HCT116 (cell line): ENCODE results near the gene SLC25A21. TPM values are rescaled to one million over a fixed set of nuclear protein-coding genes. Genes with fewer than 3 reads are reported as not detected.

Source experiments
- ATAC-seq: fragments of 200-7000 bp; cut with Tn5 transposase; 2 replicates; pipeline ENCODE4 v1.9.1; 2020; ENCODE audit warnings: mild to moderate bottlenecking, moderate library complexity
- BruUV-seq: library from RNA; stranded (reverse); fragments of 400-500 nt; replicated peaks from 2 replicates; lab custom pipeline; 2021; lab: Mats Ljungman, UMichigan
- CTCF ChIA-PET: fragments of 300-600 bp; sonication (Branson Sonifier 250); formaldehyde crosslinking; loops from one replicate; lab custom pipeline; 2021; ENCODE audit warnings: antibody characterized with exemption; lab: Charles Lee
- POLR2A ChIA-PET: fragments of 300-600, 350-600 bp; sonication (Branson Sonifier 250); formaldehyde crosslinking; loops from one replicate; lab custom pipeline; 2021; ENCODE audit warnings: antibody characterized with exemption; lab: Charles Lee
- RAD21 ChIA-PET, 2 experiments: fragments of 300-600 bp; sonication (Branson Sonifier 250); formaldehyde crosslinking; loops; one replicate each; lab custom pipeline; 2023; ENCODE audit warnings: low total read pairs in 2 of 2; ENCODE audit not compliant: uncharacterized antibody in 2 of 2, unreplicated experiment in 2 of 2, low non-redundant PET in 1 of 2; lab: Charles Lee
- DNase-seq: peaks from one replicate; pipeline ENCODE4 v3.0.0-alpha.2; 2010; ENCODE audit warnings: low read depth, low spot score
- H2AFZ ChIP-seq: fragments of 200-600 bp; shearing (Covaris generic), sonication (generic); 2 replicates; pipeline ENCODE4 v1.6.1; 2017; ENCODE audit warnings: low read depth, mixed run types, mixed read lengths, antibody characterized with exemption, low read length; ENCODE audit not compliant: poor library complexity, severe bottlenecking
- H3K27ac ChIP-seq: 2 replicates; pipeline ENCODE4 v1.5.1; 2012; ENCODE audit warnings: low read depth, low read length
- H3K27me3 ChIP-seq: fragments of 200-600 bp; sonication (generic); 2 replicates; pipeline ENCODE4 v1.6.1; 2016; ENCODE audit warnings: mixed run types, low read length, mixed read lengths; ENCODE audit not compliant: insufficient read depth
- H3K36me3 ChIP-seq, 2 experiments: fragments of 200-500 bp in 1 of 2; fragments of 200-600 bp in 1 of 2; sonication (Bioruptor generic) in 1 of 2; sonication (generic) in 1 of 2; 2 replicates each; pipeline versions ENCODE4 v1.5.1 to v1.6.1; 2014 to 2016; ENCODE audit warnings: low read length in 2 of 2, inconsistent platforms in 1 of 2, mixed read lengths in 1 of 2, mixed run types in 1 of 2; ENCODE audit not compliant: insufficient read depth in 2 of 2, control insufficient read depth in 1 of 2
- H3K4me1 ChIP-seq, 2 experiments: fragments of 200-600 bp in 1 of 2; sonication (generic) in 1 of 2; 2 replicates each; pipeline versions ENCODE4 v1.5.1 to v1.6.1; 2012 to 2017; ENCODE audit warnings: low read length in 2 of 2, inconsistent platforms in 1 of 2, mild to moderate bottlenecking in 1 of 2, mixed read lengths in 1 of 2, mixed run types in 1 of 2, moderate library complexity in 1 of 2; ENCODE audit not compliant: insufficient read depth in 2 of 2, control insufficient read depth in 1 of 2
- H3K4me2 ChIP-seq: fragments of 200-600 bp; sonication (generic); 2 replicates; pipeline ENCODE4 v1.6.1; 2017; ENCODE audit warnings: mixed run types, low read length, mixed read lengths
- H3K4me3 ChIP-seq, 2 experiments: fragments of 200-600 bp in 1 of 2; sonication (generic) in 1 of 2; replicated peaks in 1 of 2; 2 replicates each; pipeline ENCODE4 v1.5.1; 2011 to 2016; ENCODE audit warnings: low read length in 2 of 2, control low read depth in 1 of 2, low read depth in 1 of 2, mild to moderate bottlenecking in 1 of 2, mixed read lengths in 1 of 2, mixed run types in 1 of 2
- H3K79me2 ChIP-seq: fragments of 200-600 bp; sonication (generic); 2 replicates; pipeline ENCODE4 v1.6.1; 2017; ENCODE audit warnings: mild to moderate bottlenecking, mixed run types, low read length, moderate library complexity, mixed read lengths; ENCODE audit not compliant: insufficient read depth
- H3K9ac ChIP-seq: fragments of 200-600 bp; sonication (generic); 2 replicates; pipeline ENCODE4 v1.6.1; 2016; ENCODE audit warnings: low read length, mixed read lengths
- H3K9me2 ChIP-seq: fragments of 200-600 bp; sonication (generic), shearing (Covaris generic); 2 replicates; pipeline ENCODE4 v1.6.1; 2017; ENCODE audit warnings: mixed run types, mild to moderate bottlenecking, moderate library complexity; ENCODE audit not compliant: insufficient read depth
- H3K9me3 ChIP-seq, 2 experiments: fragments of 200-500 bp in 1 of 2; fragments of 200-600 bp in 1 of 2; sonication (Bioruptor generic) in 1 of 2; sonication (generic) in 1 of 2; 2 replicates each; pipeline ENCODE4 v1.6.1; 2014 to 2017; ENCODE audit warnings: low read length in 2 of 2, mixed read lengths in 2 of 2, inconsistent platforms in 1 of 2, low read depth in 1 of 2, mild to moderate bottlenecking in 1 of 2, mixed run types in 1 of 2, moderate library complexity in 1 of 2; ENCODE audit not compliant: control insufficient read depth in 1 of 2, insufficient read depth in 1 of 2
- H4K20me1 ChIP-seq: fragments of 200-600 bp; sonication (generic), shearing (Covaris generic); 2 replicates; pipeline ENCODE4 v1.6.1; 2017; ENCODE audit warnings: mixed run types, mild to moderate bottlenecking, moderate library complexity; ENCODE audit not compliant: insufficient read depth
- ATF3 ChIP-seq: IDR thresholded peaks from 2 replicates; pipeline ENCODE4 v1.6.1; 2012
- EGR1 ChIP-seq: IDR thresholded peaks from 2 replicates; pipeline ENCODE4 v1.6.1; 2012; ENCODE audit warnings: low read depth
- EZH2 ChIP-seq: fragments of 200-600 bp; sonication (generic); IDR thresholded peaks from 2 replicates; pipeline ENCODE4 v1.6.1; 2017; ENCODE audit warnings: antibody characterized with exemption, mixed run types
- JUND ChIP-seq: IDR thresholded peaks from 2 replicates; pipeline ENCODE4 v1.6.1; 2012
- POLR2A ChIP-seq: IDR thresholded peaks from 2 replicates; pipeline ENCODE4 v1.7.0; 2011; ENCODE audit warnings: borderline replicate concordance; ENCODE audit not compliant: insufficient read depth, insufficient read length; ENCODE audit errors: extremely low read depth
- POLR2AphosphoS5 ChIP-seq: IDR thresholded peaks from 2 replicates; pipeline ENCODE4 v1.6.1; 2011; ENCODE audit warnings: mild to moderate bottlenecking, low read depth, low read length, moderate library complexity
- RAD21 ChIP-seq: IDR thresholded peaks from 2 replicates; pipeline ENCODE4 v1.6.1; 2012; ENCODE audit warnings: low read depth, mild to moderate bottlenecking
- SIN3A ChIP-seq: IDR thresholded peaks from 2 replicates; pipeline ENCODE4 v1.6.1; 2012; ENCODE audit warnings: low read depth
- SP1 ChIP-seq: IDR thresholded peaks from 2 replicates; pipeline ENCODE4 v1.6.1; 2012; ENCODE audit warnings: low read depth
- SRF ChIP-seq: IDR thresholded peaks from 2 replicates; pipeline ENCODE4 v1.6.1; 2012; ENCODE audit warnings: low read depth
- YY1 ChIP-seq: IDR thresholded peaks from 2 replicates; pipeline ENCODE4 v1.6.1; 2011; ENCODE audit warnings: low read length, low read depth, moderate library complexity, mild to moderate bottlenecking; ENCODE audit not compliant: insufficient replicate concordance; ENCODE audit errors: extremely low read depth
- ZFX ChIP-seq: fragments of 450-650 bp; IDR thresholded peaks from 2 replicates; pipeline ENCODE4 v1.6.1; 2017
- intact Hi-C: fragments of 100-400 bp; cut with micrococcal nuclease; formaldehyde crosslinking; loops from 2 replicates; pipeline ENCODE4 v1.10.0; 2022
- total RNA-seq: library from RNA; stranded (reverse); gene quantifications from one replicate; pipeline ENCODE4 v1.2.1, GENCODE V29; 2021; ENCODE audit not compliant: unreplicated experiment

SLC25A21 gene
- total RNA-seq, 1 experiment from 2014 or later = 3.5 TPM

GRCh38 chr14:36657399-36658122, 514.8 kb downstream of the SLC25A21 start:
- BruUV-seq = no TSS peak
- ChIA-PET POLR2A (no interaction called here), RAD21 (no interaction called here), CTCF (interaction anchor here (0.7 to 1.4 kb wide), 2 partner anchors 10 to 209 kb away, joined by 3 to 4 read pairs; no protein-coding TSS in a partner anchor)
- H3K9me2 ChIP-seq = no peaks in the 10 kb centered on the region
- no peaks in the 10 kb centered on the region for H4K20me1 ChIP-seq
- H3K27ac ChIP-seq = no peak overlapping the region
- no peak overlapping the region for H3K9ac ChIP-seq
- H3K4me2 ChIP-seq = no peak overlapping the region
- H3K4me3 ChIP-seq = no peak overlapping the region
- H2AFZ ChIP-seq = no peak overlapping the region
- intact Hi-C loops = no loop called here
- H3K36me3 ChIP-seq = no peaks in the 10 kb centered on the region
- H3K27me3 ChIP-seq = no peaks in the 10 kb centered on the region
- DNase-seq (no peak), ATAC-seq (no peak)
- no peaks in the 10 kb centered on the region for H3K9me3 ChIP-seq
- H3K79me2 ChIP-seq = no peaks in the 10 kb centered on the region
- peaks cover 8 to 25% of the 10 kb centered on the region in 2 experiments; a peak in 3 of 4 replicates for H3K4me1 ChIP-seq
- no peak for TF ChIP-seq RAD21
- no peak for TF ChIP-seq YY1
- TF ChIP-seq POLR2AphosphoS5 = no peak
- TF ChIP-seq SP1 = no peak
- no peak for TF ChIP-seq EGR1
- TF ChIP-seq ZFX = no peak
- TF ChIP-seq JUND = no peak
- no peak for TF ChIP-seq EZH2
- TF ChIP-seq SIN3A = no peak
- no peak for TF ChIP-seq SRF
- no peak for TF ChIP-seq ATF3
- no peak for TF ChIP-seq POLR2A
